ENCODE results near the gene MYO18A. TPM values are rescaled to one million over a fixed set of nuclear protein-coding genes. Genes with fewer than 3 reads are reported as not detected.

The MYO18A gene
- total RNA-seq, 5 donors from 2014 or later (not counting 1 experiment from before 2014, with no cell fraction given): 119 to 151 (median 145) TPM

- CTCF ChIA-PET: no interaction called here
- H3K4me1 ChIP-seq (ENCODE audit: control insufficient read depth in 1 of 2, extremely low read depth in 1 of 2, insufficient read depth in 2 of 2, low read length in 2 of 2): no peaks in the 10 kb centered on the region
- Mint-ChIP-seq H3K27me3 (no peaks in the 10 kb centered on the region), H3K4me1 (no peaks in the 10 kb centered on the region), H3K4me3 (no peak overlapping the region), H3K9me3 (no peaks in the 10 kb centered on the region), H3K36me3 (peaks cover 46% of the 10 kb centered on the region), H3K27ac (no peak overlapping the region)
- no peak overlapping the region for H3K4me3 ChIP-seq (ENCODE audit: control insufficient read depth in 1 of 2, extremely low read depth in 1 of 2, low read length in 1 of 2)
- POLR2A ChIA-PET: no interaction called here
- ATAC-seq (replicated peaks in 1 of 4) (no peak), DNase-seq (no peak)
- no peak overlapping the region for H3K27ac ChIP-seq (ENCODE audit: low read length)
- peaks cover 23 to 83% of the 10 kb centered on the region in 2 donors for H3K36me3 ChIP-seq (ENCODE audit: control insufficient read depth in 2 of 2, extremely low read depth in 1 of 2, insufficient read depth in 1 of 2, low read length in 1 of 2)
- 97% methylated on average over 16 of the region's 19 CpGs for WGBS (ENCODE audit: insufficient coverage)
- H3K27me3 ChIP-seq (replicated peaks in 1 of 2; ENCODE audit: control insufficient read depth in 2 of 2, extremely low read depth in 1 of 2, insufficient read depth in 2 of 2, low read length in 1 of 2): no peaks in the 10 kb centered on the region
- H3K9me3 ChIP-seq: no peaks in the 10 kb centered on the region
Observed at GRCh38 chr17:29086628-29087332, 93.4 kb downstream of the MYO18A start.

GRCh38 chr17:29085223-29085622 is 95.0 kb downstream of the MYO18A start:
- no peaks in the 10 kb centered on the region for H3K9me3 ChIP-seq
- no peak overlapping the region for H3K27ac ChIP-seq (ENCODE audit: low read length)
- ChIA-PET POLR2A (no interaction called here), CTCF (no interaction called here)
- no peaks in the 10 kb centered on the region for H3K27me3 ChIP-seq (replicated peaks in 1 of 2; ENCODE audit: control insufficient read depth in 2 of 2, extremely low read depth in 1 of 2, insufficient read depth in 2 of 2, low read length in 1 of 2)
- ATAC-seq (replicated peaks in 1 of 4): no peak
- no peak overlapping the region for H3K4me3 ChIP-seq (ENCODE audit: control insufficient read depth in 1 of 2, extremely low read depth in 1 of 2, low read length in 1 of 2)
- peaks cover 52% of the 10 kb centered on the region for H3K36me3 Mint-ChIP-seq
- H3K27me3 Mint-ChIP-seq: no peaks in the 10 kb centered on the region
- no peaks in the 10 kb centered on the region for H3K4me1 Mint-ChIP-seq
- DNase-seq: no peak
- H3K27ac Mint-ChIP-seq: no peak overlapping the region
- H3K4me3 Mint-ChIP-seq: no peak overlapping the region
- peaks cover 21 to 79% of the 10 kb centered on the region in 2 donors for H3K36me3 ChIP-seq (ENCODE audit: control insufficient read depth in 2 of 2, extremely low read depth in 1 of 2, insufficient read depth in 1 of 2, low read length in 1 of 2)
- WGBS (ENCODE audit: insufficient coverage): 100% methylated on average over 6 of the region's 12 CpGs
- no peaks in the 10 kb centered on the region for H3K4me1 ChIP-seq (ENCODE audit: control insufficient read depth in 1 of 2, extremely low read depth in 1 of 2, insufficient read depth in 2 of 2, low read length in 2 of 2)
- H3K9me3 Mint-ChIP-seq: no peaks in the 10 kb centered on the region

DNA sequence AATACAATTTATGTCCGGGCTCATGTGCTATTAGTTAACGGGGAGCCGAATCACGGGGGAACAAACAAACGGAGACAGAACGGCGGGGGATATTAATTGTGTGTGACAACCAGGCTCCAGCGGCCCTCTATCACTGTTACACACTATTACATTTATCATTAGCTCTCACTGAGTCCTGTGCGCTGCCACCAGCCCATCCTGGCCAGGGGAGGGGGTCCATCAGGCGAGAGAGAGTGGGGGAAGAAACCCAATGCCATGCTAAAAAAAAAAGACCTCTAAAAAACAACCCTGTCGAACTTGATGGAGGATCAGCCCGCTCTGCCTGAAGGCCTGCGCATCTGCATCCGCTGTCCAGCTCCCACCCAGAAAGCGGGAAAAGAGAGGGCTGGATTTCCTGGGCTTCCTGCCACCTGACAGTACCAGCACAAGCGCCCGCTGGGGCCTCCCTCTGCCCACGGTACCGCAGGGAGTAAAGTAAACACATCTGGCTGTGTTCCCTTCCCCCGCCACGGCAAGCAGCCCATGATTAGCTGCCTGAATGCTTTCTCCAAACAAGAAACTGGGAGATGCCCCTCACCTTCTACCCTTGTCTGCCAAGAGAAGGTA is 95.6 kb downstream of the MYO18A start:
- H3K27me3 ChIP-seq (replicated peaks in 1 of 2; ENCODE audit: control insufficient read depth in 2 of 2, extremely low read depth in 1 of 2, insufficient read depth in 2 of 2, low read length in 1 of 2): no peaks in the 10 kb centered on the region
- CTCF ChIA-PET: no interaction called here
- no peaks in the 10 kb centered on the region for H3K4me1 Mint-ChIP-seq
- peaks cover 20 to 78% of the 10 kb centered on the region in 2 donors for H3K36me3 ChIP-seq (ENCODE audit: control insufficient read depth in 2 of 2, extremely low read depth in 1 of 2, insufficient read depth in 1 of 2, low read length in 1 of 2)
- H3K27ac Mint-ChIP-seq: no peak overlapping the region
- no peak overlapping the region for H3K4me3 Mint-ChIP-seq
- no peaks in the 10 kb centered on the region for H3K9me3 Mint-ChIP-seq
- peaks cover 52% of the 10 kb centered on the region for H3K36me3 Mint-ChIP-seq
- 97% methylated on average over 7 of the region's 21 CpGs for WGBS (ENCODE audit: insufficient coverage)
- POLR2A ChIA-PET: no interaction called here
- H3K27me3 Mint-ChIP-seq: no peaks in the 10 kb centered on the region
- DNase-seq (no peak), ATAC-seq (replicated peaks in 1 of 4) (no peak)
- no peaks in the 10 kb centered on the region for H3K4me1 ChIP-seq (ENCODE audit: control insufficient read depth in 1 of 2, extremely low read depth in 1 of 2, insufficient read depth in 2 of 2, low read length in 2 of 2)
- no peaks in the 10 kb centered on the region for H3K9me3 ChIP-seq
- H3K27ac ChIP-seq (ENCODE audit: low read length): no peak overlapping the region
- no peak overlapping the region for H3K4me3 ChIP-seq (ENCODE audit: control insufficient read depth in 1 of 2, extremely low read depth in 1 of 2, low read length in 1 of 2)

DNA sequence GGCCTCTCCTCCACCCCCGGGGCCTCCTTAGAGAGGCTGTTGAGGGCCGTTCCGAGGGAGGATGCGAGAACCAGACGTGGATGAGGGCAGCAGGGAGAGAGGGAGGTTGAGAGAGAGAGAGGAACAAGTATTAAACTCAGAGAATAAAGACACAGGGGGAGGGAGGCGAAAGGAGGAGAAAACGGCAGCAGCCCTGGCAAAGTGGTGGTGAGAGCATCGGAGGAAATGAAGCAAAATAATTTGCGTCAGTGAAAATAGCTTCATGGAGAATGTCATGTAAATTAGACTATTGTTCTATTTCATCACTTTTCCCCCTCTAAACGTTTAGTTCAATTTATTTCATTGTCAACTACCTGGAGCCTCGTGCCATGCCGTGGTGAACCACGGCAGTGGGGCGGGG is 99.2 kb downstream of the MYO18A start:
- H3K27me3 Mint-ChIP-seq: no peaks in the 10 kb centered on the region
- peaks cover 39% of the 10 kb centered on the region for H3K36me3 Mint-ChIP-seq
- DNase-seq: no peak
- no peak overlapping the region for H3K27ac ChIP-seq (ENCODE audit: low read length)
- WGBS (ENCODE audit: insufficient coverage): 94% methylated on average over 9 of the region's 14 CpGs
- no peak overlapping the region for H3K27ac Mint-ChIP-seq
- H3K4me1 Mint-ChIP-seq: no peaks in the 10 kb centered on the region
- H3K9me3 Mint-ChIP-seq: no peaks in the 10 kb centered on the region
- H3K4me1 ChIP-seq (ENCODE audit: control insufficient read depth in 1 of 2, extremely low read depth in 1 of 2, insufficient read depth in 2 of 2, low read length in 2 of 2): no peaks in the 10 kb centered on the region
- no peaks in the 10 kb centered on the region for H3K9me3 ChIP-seq
- CTCF ChIA-PET: interaction anchor here (0.5 kb wide), 2 partner anchors 290 to 1614 kb away, joined by 3 to 4 read pairs; no protein-coding TSS in a partner anchor
- no peaks in the 10 kb centered on the region for H3K27me3 ChIP-seq (replicated peaks in 1 of 2; ENCODE audit: control insufficient read depth in 2 of 2, extremely low read depth in 1 of 2, insufficient read depth in 2 of 2, low read length in 1 of 2)
- POLR2A ChIA-PET: no interaction called here
- H3K36me3 ChIP-seq (ENCODE audit: control insufficient read depth in 2 of 2, extremely low read depth in 1 of 2, insufficient read depth in 1 of 2, low read length in 1 of 2): peaks cover 30 to 72% of the 10 kb centered on the region in 2 donors
- no peak overlapping the region for H3K4me3 Mint-ChIP-seq
- no peak for ATAC-seq (replicated peaks in 1 of 4)
- no peak overlapping the region for H3K4me3 ChIP-seq (ENCODE audit: control insufficient read depth in 1 of 2, extremely low read depth in 1 of 2, low read length in 1 of 2)

DNA sequence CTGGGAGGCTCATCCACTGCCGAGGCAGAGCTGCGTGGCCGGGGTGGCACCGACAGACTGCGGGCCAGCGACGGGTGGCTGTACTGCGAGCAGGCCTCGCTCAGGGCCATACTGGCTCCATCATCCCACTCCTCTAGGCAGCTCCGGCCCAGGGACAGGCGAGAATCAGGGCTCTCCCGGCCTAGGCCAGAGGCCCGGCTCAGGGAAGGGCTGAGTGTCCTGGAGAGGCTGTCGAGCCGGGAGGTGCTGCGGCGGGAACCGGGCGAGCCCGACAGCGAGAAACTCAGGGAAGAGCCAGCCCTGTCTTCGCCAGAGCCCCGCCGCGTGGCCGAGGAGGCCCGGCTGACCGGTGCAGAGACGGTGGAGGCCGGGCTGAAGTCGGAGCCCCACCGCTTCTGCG is 99.9 kb downstream of the MYO18A start:
- Mint-ChIP-seq H3K27ac (no peak overlapping the region), H3K9me3 (no peaks in the 10 kb centered on the region), H3K36me3 (peaks cover 36% of the 10 kb centered on the region), H3K4me3 (no peak overlapping the region), H3K4me1 (peaks cover 0 to 2% (median 0%) of the 10 kb centered on the region in 3 donors), H3K27me3 (no peaks in the 10 kb centered on the region)
- Histone ChIP-seq H3K36me3 (ENCODE audit: control insufficient read depth in 2 of 2, extremely low read depth in 1 of 2, insufficient read depth in 1 of 2, low read length in 1 of 2) (peaks cover 30 to 66% of the 10 kb centered on the region in 2 donors), H3K9me3 (no peaks in the 10 kb centered on the region), H3K4me3 (ENCODE audit: control insufficient read depth in 1 of 2, extremely low read depth in 1 of 2, low read length in 1 of 2) (no peak overlapping the region), H3K27me3 (replicated peaks in 1 of 2; ENCODE audit: control insufficient read depth in 2 of 2, extremely low read depth in 1 of 2, insufficient read depth in 2 of 2, low read length in 1 of 2) (no peaks in the 10 kb centered on the region), H3K4me1 (ENCODE audit: control insufficient read depth in 1 of 2, extremely low read depth in 1 of 2, insufficient read depth in 2 of 2, low read length in 2 of 2) (no peaks in the 10 kb centered on the region), H3K27ac (ENCODE audit: low read length) (no peak overlapping the region)
- ChIA-PET CTCF (interaction anchor here in 1 of 2 donors (0.5 kb wide), 1 partner anchor 1615 kb away, joined by 3 read pairs; no protein-coding TSS in a partner anchor), POLR2A (no interaction called here)
- ATAC-seq (replicated peaks in 1 of 4): no peak
- no peak for DNase-seq
- WGBS (ENCODE audit: insufficient coverage): 97% methylated on average over 24 of the region's 33 CpGs

DNA sequence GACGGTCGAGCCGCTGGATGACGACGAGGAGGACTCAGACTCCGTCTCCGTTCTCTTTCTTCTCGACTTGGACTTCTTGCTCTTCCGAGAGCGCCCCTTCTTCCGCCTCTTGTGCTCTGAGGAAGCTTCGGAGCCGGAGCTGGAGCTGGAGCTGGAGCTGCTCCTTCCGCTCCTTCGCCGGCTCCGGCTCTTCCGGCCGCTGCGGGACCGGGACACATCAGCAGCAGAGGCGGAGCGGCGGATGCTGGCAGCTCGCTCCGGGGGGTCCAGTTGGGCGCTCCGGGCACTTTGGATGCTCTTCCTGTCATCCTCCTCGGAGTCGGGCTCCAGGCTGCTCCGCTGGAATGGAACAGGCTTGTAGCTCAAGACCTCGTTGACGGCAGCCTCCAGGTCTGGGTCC is 100.3 kb downstream of the MYO18A start:
- Histone ChIP-seq H3K27me3 (replicated peaks in 1 of 2; ENCODE audit: control insufficient read depth in 2 of 2, extremely low read depth in 1 of 2, insufficient read depth in 2 of 2, low read length in 1 of 2) (no peaks in the 10 kb centered on the region), H3K4me1 (ENCODE audit: control insufficient read depth in 1 of 2, extremely low read depth in 1 of 2, insufficient read depth in 2 of 2, low read length in 2 of 2) (peaks cover 0 to 1% of the 10 kb centered on the region in 2 experiments), H3K36me3 (ENCODE audit: control insufficient read depth in 2 of 2, extremely low read depth in 1 of 2, insufficient read depth in 1 of 2, low read length in 1 of 2) (peaks cover 30 to 61% of the 10 kb centered on the region in 2 donors), H3K4me3 (ENCODE audit: control insufficient read depth in 1 of 2, extremely low read depth in 1 of 2, low read length in 1 of 2) (no peak overlapping the region), H3K27ac (ENCODE audit: low read length) (no peak overlapping the region), H3K9me3 (no peaks in the 10 kb centered on the region)
- WGBS (ENCODE audit: insufficient coverage): 97% methylated on average over 33 of the region's 33 CpGs
- ATAC-seq (replicated peaks in 1 of 4) (no peak), DNase-seq (no peak)
- Mint-ChIP-seq H3K4me3 (no peak overlapping the region), H3K36me3 (peaks cover 36% of the 10 kb centered on the region), H3K27me3 (no peaks in the 10 kb centered on the region), H3K27ac (no peak overlapping the region), H3K4me1 (peaks cover 0 to 2% (median 0%) of the 10 kb centered on the region in 3 donors), H3K9me3 (no peaks in the 10 kb centered on the region)
- ChIA-PET CTCF (no interaction called here), POLR2A (no interaction called here)
